Right forelimb (tissue), 1 donor: ENCODE measurements around the gene APOL5.

Experiments
- DNase-seq: peaks from one replicate; pipeline ENCODE4 v3.0.0-alpha.2; 2018

Gene APOL5

DNA sequence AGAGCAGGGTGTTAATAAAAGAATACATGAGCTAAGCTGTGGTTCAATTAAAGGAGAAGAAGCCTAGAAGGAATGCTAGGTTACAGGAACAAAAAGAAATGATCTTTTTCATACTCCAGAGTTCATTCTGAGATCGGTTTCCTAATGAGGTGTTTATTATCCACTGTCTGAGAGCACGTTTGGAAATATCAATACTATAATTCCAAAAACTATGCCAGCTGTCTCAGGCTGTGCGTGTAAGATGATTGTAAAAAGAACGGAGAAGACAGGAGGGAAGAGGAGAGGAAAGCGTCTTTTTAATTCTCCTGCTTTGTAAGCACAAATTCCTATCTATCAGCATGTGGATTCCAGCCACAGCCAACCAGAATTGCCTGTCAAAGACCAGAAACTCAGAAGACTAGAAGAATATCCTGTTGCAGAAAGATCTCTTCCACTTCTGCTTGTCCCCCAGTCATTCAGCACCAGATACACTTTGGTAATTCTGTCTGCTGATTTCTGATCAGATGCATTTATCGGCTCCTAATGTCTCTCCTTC is 25.7 kb downstream of the APOL5 start:
- DNase-seq, result no peak

- no peak for DNase-seq
Measured at GRCh38 chr22:35746248-35746647, 28.6 kb downstream of the APOL5 start.

- no peak for DNase-seq
Measured at GRCh38 chr22:35746946-35747703, 29.5 kb downstream of the APOL5 start.

DNA sequence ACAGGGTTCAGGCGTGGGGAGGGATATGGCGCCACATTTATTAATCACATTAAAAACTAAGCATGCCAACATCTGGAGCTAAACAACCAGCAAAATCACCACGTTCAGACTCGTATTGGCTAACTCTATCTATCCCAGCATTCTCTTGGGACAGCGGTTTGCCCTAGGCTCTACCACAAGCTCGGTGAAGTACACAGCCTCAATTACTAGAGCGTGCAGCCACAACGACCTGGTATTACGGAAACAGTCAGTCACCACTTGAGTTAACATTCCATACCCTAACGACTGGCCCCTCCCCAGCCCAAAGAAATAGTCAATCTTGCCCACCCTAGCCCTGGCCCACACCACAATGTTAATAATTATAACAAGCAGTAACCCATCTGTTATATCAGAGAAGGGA is 32.1 kb downstream of the APOL5 start:
- no peak for DNase-seq

DNA sequence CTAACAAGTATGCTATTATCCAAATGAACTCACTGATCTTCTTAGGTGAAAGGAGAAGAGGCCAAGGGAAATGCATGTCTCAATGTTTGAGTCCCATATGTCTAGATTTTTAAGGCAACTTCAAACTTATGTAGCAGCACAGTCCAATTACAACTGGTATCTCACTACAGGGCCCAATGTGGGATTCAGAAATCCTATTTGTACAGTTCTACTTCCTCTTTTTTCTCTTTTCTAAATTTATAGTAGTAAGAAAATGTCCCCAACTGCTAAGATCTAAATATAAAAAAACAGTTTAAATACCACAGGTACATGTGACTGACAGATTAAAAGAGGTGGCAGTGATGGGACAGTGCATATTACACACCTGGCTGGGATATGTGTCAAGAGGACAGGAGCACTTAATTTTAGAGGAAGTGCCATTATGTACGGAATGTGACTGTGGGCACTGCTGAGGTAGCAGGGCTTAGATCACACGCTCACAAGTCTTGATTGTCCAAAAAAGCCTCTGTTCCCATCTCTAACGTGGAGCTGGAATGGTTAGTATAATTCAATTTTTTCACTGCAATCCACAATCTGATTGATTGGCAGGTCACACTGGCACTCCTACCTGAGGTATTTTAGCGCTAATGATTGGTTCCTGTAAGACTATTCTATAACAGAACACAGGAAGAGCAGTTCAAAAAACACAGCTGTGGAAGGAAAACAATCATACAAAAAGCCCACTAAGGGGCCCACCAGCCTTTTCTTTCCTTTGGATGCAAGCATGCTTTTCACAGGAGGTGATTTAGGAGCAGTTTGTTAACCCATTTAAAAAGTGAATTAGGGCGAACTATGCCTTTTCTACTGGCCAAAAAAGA is 34.6 kb downstream of the APOL5 start:
- DNase-seq, result no peak

- no peak for DNase-seq
Measured at GRCh38 chr22:35752863-35753189, 35.2 kb downstream of the APOL5 start.

DNA sequence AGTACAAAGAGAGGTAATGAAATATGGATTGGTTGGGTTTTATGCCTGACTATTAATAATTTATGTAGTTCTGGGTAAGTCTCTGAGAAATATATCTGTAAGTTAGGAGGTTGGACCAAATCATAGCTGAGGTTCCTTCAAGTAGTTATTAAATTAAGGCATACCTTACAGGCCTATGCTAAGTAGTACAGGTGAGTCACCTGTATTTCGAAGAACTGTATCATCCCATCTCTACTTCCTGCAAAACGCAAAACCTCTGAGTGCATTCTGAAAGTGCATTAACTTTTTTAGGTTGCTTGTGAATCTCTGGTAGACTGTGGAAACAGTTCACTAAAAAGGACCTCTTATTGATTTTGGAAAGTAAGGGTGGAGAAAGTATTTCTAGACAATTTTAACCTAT is 37.1 kb downstream of the APOL5 start:
- no peak for DNase-seq

DNA sequence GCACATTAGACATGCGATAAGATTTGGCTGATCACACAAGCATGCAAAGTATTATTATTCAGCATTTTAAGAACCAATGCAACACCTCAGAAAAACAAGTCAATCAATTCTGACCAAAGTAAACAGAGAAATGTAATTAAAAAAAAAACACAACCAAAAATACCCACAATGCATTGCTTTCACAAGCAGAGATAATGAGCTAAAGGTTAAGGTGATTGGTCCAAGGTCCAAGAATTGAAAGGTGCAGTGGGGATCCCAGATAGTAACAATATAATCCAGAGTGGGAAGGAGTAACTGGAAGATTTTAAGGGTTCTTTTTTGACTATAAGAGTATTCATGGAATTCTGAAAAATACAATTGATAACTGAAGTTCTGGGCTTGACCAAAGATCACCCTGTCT is 39.0 kb downstream of the APOL5 start:
- DNase-seq, result no peak

- DNase-seq, result no peak
Measured at GRCh38 chr22:35758394-35758793, 40.7 kb downstream of the APOL5 start.

DNA sequence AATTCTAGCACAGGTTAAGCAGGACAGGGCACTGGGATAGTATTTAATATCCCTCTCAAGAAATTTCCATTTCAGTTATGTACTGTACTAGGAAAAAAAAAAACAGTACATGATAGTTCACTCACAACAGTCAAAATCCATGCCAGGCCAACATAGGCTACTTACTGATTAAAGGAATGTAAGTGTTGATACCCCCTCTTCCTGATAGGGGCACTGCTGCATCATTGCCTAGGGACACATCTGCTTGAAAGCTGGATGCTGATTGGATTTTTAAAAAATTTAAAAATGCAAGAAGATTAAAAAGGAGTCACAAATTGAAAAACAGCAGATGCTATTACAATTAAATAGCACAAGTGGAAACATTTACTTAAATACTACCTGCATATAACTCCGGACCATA is 43.4 kb downstream of the APOL5 start:
- no peak for DNase-seq

GRCh38 chr22:35766654-35767580 is 49.2 kb downstream of the APOL5 start:
- no peak for DNase-seq

GRCh38 chr22:35769974-35770373 is 52.3 kb downstream of the APOL5 start:
- DNase-seq, result no peak

DNA sequence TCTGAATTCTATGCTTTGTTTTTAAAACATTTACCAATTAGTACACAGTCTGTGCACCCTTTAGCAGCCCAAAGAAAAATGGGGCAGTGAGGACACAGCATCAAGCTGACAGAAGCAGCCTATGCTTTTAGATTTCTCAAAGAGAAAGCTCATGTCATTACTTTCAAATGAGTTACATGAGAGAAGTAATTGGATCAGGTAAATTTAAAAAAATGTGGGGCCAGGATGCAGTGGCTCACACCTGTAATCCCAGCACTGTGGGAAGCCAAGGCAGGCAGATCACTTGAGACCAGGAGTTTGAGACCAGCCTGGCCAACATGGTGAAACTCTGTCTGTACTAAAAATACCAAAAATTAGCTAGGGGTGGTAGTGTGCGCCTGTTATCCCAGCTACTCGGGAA is 57.7 kb downstream of the APOL5 start:
- no peak for DNase-seq

DNA sequence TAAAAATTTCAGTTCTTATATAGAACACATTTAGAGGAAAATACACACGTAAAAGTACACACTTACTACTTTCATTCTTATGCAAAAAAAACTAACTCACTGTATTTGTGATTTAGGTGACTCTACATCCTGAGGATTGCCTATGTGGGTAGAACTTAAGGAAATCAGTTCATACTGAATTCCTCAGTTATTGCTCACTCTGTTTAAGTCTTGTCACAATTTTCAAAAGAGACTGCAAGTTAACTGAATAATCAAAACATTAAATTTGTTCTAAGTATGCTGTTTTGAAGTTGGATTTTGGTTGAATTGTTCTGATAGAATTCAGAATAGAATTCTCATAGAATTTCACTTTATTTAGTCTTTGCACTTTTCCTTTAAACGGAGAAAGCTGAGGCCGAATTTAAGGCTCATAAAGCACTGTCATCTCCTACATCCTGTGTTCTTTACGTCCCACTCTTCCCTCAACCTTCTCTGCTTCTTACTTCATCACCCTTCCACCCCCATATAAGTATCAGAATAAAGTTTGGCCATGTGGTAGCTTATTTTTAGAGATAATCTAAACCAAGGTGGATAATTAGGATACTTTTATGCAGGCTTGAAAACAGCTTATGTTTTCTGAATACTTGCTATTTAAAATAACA is 59.8 kb downstream of the APOL5 start:
- DNase-seq, result no peak
